ENCODE results near the gene PHF13. TPM values are rescaled to one million over a fixed set of nuclear protein-coding genes. Genes with fewer than 3 reads are reported as not detected.

PHF13 gene
- total and polyA plus RNA-seq, 2 donors (not counting 3 experiments of a cell fraction or from before 2014, with no cell fraction given), result 5.6 to 18.6 TPM

GRCh38 chr1:6623269-6623965 is 9.9 kb downstream of the PHF13 start:
- H3K4me2 ChIP-seq (ENCODE audit: insufficient read depth, low read length), result no peak overlapping the region
- H3K36me3 ChIP-seq (ENCODE audit: control insufficient read depth in 2 of 2, extremely low read depth in 1 of 2, insufficient read depth in 2 of 2, low read length in 2 of 2), result peaks cover 17 to 27% of the 10 kb centered on the region in 2 experiments
- H3K9me3 ChIP-seq (replicated peaks; ENCODE audit: control insufficient read depth, insufficient read depth, low read length), result no peaks in the 10 kb centered on the region
- ChIA-PET CTCF (interaction anchor here (1.2 to 1.5 kb wide), 4 partner anchors 8 to 69 kb away, joined by 3 to 5 read pairs (median 4); partner anchors contain the start of gene NOL9), POLR2A (no interaction called here)
- H3K9ac ChIP-seq (replicated peaks; ENCODE audit: extremely low read depth, insufficient read depth, low read length), result no peak overlapping the region
- no peaks in the 10 kb centered on the region for H4K20me1 ChIP-seq (replicated peaks; ENCODE audit: control insufficient read depth, extremely low read depth, insufficient read depth, low read length)
- peaks cover 4% of the 10 kb centered on the region for H3K4me1 ChIP-seq (ENCODE audit: control insufficient read depth, extremely low read depth, insufficient read depth, low read length)
- H3K9me1 ChIP-seq (replicated peaks; ENCODE audit: control insufficient read depth, extremely low read depth, insufficient read depth, low read length), result no peaks in the 10 kb centered on the region
- FAIRE-seq, result no peak
- no peak overlapping the region for H2AFZ ChIP-seq (ENCODE audit: low read depth, low read length)
- dilution Hi-C loops (cut with MboI; ENCODE audit: extremely low pct_ligation_motif_present, low sequenced_read_pairs) (no loop called here), intact Hi-C loops (cut with micrococcal nuclease) (no loop called here)
- DNase-seq (ENCODE audit: low read depth, low spot score), result no peak
- no peaks in the 10 kb centered on the region for H3K27me3 ChIP-seq (ENCODE audit: control insufficient read depth in 2 of 2, insufficient read depth in 2 of 2, low read length in 2 of 2)
- no peak for TF ChIP-seq POLR2AphosphoS5 (IDR thresholded peaks at IDR 0.05; ENCODE audit: insufficient read depth, low read depth, low read length)
- TF ChIP-seq MAX (IDR thresholded peaks at IDR 0.05; ENCODE audit: insufficient read depth, insufficient read length), result no peak
- no peak for TF ChIP-seq JUN (IDR thresholded peaks at IDR 0.05; ENCODE audit: borderline replicate concordance, insufficient read depth, insufficient read length, low read depth)
- no peak for TF ChIP-seq EZH2 (IDR thresholded peaks at IDR 0.05; ENCODE audit: borderline replicate concordance, low read depth, low read length, severe bottlenecking)
- no peak for TF ChIP-seq MYC (IDR thresholded peaks at IDR 0.05; ENCODE audit: low read depth, low read length)
- TF ChIP-seq FOS (IDR thresholded peaks at IDR 0.05; ENCODE audit: borderline replicate concordance, insufficient read depth, low read length), result no peak
- TF ChIP-seq GATA2 (IDR thresholded peaks at IDR 0.05; ENCODE audit: insufficient read depth, insufficient read length, low read depth, low read length), result no peak
- no peak for TF ChIP-seq CTCF (IDR thresholded peaks at IDR 0.05; ENCODE audit: extremely low read depth in 1 of 2, insufficient read depth in 1 of 2, low read depth in 1 of 2, low read length in 2 of 2)
- no peak for TF ChIP-seq POLR2A (IDR thresholded peaks at IDR 0.05; ENCODE audit: low read depth, low read length)
- no peak overlapping the region for H3K27ac ChIP-seq (ENCODE audit: insufficient read depth, low read depth, low read length)
- H3K79me2 ChIP-seq (ENCODE audit: control insufficient read depth, insufficient read depth, low read length), result peaks cover 25% of the 10 kb centered on the region
- H3K4me3 ChIP-seq (replicated peaks in 1 of 3; ENCODE audit: insufficient read depth in 1 of 3, low read depth in 1 of 3, low read length in 3 of 3), result no peak overlapping the region
- BruUV-seq (replicated peaks), result no TSS peak
